Endothelial cell of umbilical vein (primary cell): Measurements from ENCODE around the gene TRIM59. TPM values are rescaled to one million over a fixed set of nuclear protein-coding genes. Genes with fewer than 3 reads are reported as not detected.

ENCODE experiments used
- BruUV-seq: library from RNA; stranded (reverse); fragments of 400-500 nt; replicated peaks from 2 replicates; lab custom pipeline; 2021; lab: Mats Ljungman, UMichigan
- CTCF ChIA-PET: fragments of 300-600, 350-600 bp; sonication (Branson Sonifier 250); formaldehyde crosslinking; loops from one replicate; lab custom pipeline; 2021; ENCODE audit warnings: antibody characterized with exemption, inconsistent platforms; lab: Charles Lee
- POLR2A ChIA-PET: fragments of 300-600, 350-600 bp; sonication (Branson Sonifier 250); formaldehyde crosslinking; loops from one replicate; lab custom pipeline; 2021; ENCODE audit warnings: antibody characterized with exemption, inconsistent platforms; lab: Charles Lee
- DNase-seq: peaks from one replicate; pipeline ENCODE4 v3.0.0-alpha.2; 2011; ENCODE audit warnings: low read depth, low spot score
- FAIRE-seq: peaks from 2 replicates; lab custom pipeline; 2011; peaks lifted over from hg19 to GRCh38; lab: Jason Lieb, UNC
- H2AFZ ChIP-seq: 2 replicates; pipeline ENCODE4 v1.6.0; 2012; ENCODE audit warnings: low read depth, low read length, control low read depth, inconsistent platforms
- H3K27ac ChIP-seq: 2 replicates; pipeline ENCODE4 v1.5.1; 2011; ENCODE audit warnings: low read depth, mild to moderate bottlenecking, control low read depth, low read length, moderate library complexity; ENCODE audit not compliant: insufficient read depth
- H3K27me3 ChIP-seq, 2 experiments: 2 replicates each; pipeline versions ENCODE4 v1.6.0 to v1.6.1; 2011; ENCODE audit warnings: low read length in 2 of 2, mixed read lengths in 1 of 2; ENCODE audit not compliant: control insufficient read depth in 2 of 2, insufficient read depth in 2 of 2
- H3K36me3 ChIP-seq, 2 experiments: 2 replicates in 1 of 2; 3 replicates in 1 of 2; pipeline ENCODE4 v1.5.1; 2011; ENCODE audit warnings: low read length in 2 of 2, mild to moderate bottlenecking in 1 of 2, moderate library complexity in 1 of 2; ENCODE audit not compliant: control insufficient read depth in 2 of 2, insufficient read depth in 2 of 2; ENCODE audit errors: extremely low read depth in 1 of 2
- H3K4me1 ChIP-seq: 3 replicates; pipeline ENCODE4 v1.5.1; 2011; ENCODE audit warnings: mild to moderate bottlenecking, low read length; ENCODE audit not compliant: control insufficient read depth, insufficient read depth; ENCODE audit errors: extremely low read depth
- H3K4me2 ChIP-seq: 2 replicates; pipeline ENCODE4 v1.6.1; 2011; ENCODE audit warnings: low read length, control low read depth, mixed read lengths; ENCODE audit not compliant: insufficient read depth
- H3K4me3 ChIP-seq, 3 experiments: fragments of 200-600 bp in 1 of 3; sonication (generic), shearing (Covaris generic) in 1 of 3; replicated peaks in 1 of 3; 2 replicates each; pipeline ENCODE4 v1.5.1; 2011 to 2016; ENCODE audit warnings: control low read depth in 3 of 3, low read length in 3 of 3, mild to moderate bottlenecking in 2 of 3, inconsistent platforms in 1 of 3, low read depth in 1 of 3, moderate library complexity in 1 of 3; ENCODE audit not compliant: insufficient read depth in 1 of 3
- H3K79me2 ChIP-seq: 2 replicates; pipeline ENCODE4 v1.6.0; 2012; ENCODE audit warnings: low read length, inconsistent platforms; ENCODE audit not compliant: control insufficient read depth, insufficient read depth
- H3K9ac ChIP-seq: replicated peaks from 2 replicates; pipeline ENCODE3; 2011; ENCODE audit warnings: low read length, control low read depth; ENCODE audit not compliant: insufficient read depth; ENCODE audit errors: extremely low read depth
- H3K9me1 ChIP-seq: replicated peaks from 3 replicates; pipeline ENCODE4 v1.6.0; 2011; ENCODE audit warnings: mild to moderate bottlenecking, low read length; ENCODE audit not compliant: control insufficient read depth, insufficient read depth; ENCODE audit errors: extremely low read depth
- H3K9me3 ChIP-seq: replicated peaks from 2 replicates; pipeline ENCODE4 v1.5.1; 2012; ENCODE audit warnings: low read length, inconsistent platforms; ENCODE audit not compliant: control insufficient read depth, insufficient read depth
- H4K20me1 ChIP-seq: replicated peaks from 2 replicates; pipeline ENCODE3; 2011; ENCODE audit warnings: mild to moderate bottlenecking, low read length; ENCODE audit not compliant: control insufficient read depth, insufficient read depth; ENCODE audit errors: extremely low read depth
- EZH2 ChIP-seq: IDR thresholded peaks from 2 replicates; pipeline ENCODE4 v1.6.1; 2012; ENCODE audit warnings: borderline replicate concordance, low read depth, mild to moderate bottlenecking, moderate library complexity, low read length, inconsistent platforms; ENCODE audit not compliant: severe bottlenecking
- FOS ChIP-seq: IDR thresholded peaks from 2 replicates; pipeline ENCODE4 v1.6.1; 2011; ENCODE audit warnings: mild to moderate bottlenecking, low read length, moderate library complexity, borderline replicate concordance; ENCODE audit not compliant: insufficient read depth
- GATA2 ChIP-seq: IDR thresholded peaks from 2 replicates; pipeline ENCODE4 v1.7.0; 2011; ENCODE audit warnings: low read depth, mild to moderate bottlenecking, moderate library complexity, mixed read lengths, low read length; ENCODE audit not compliant: insufficient read length, insufficient read depth
- JUN ChIP-seq: IDR thresholded peaks from 2 replicates; pipeline ENCODE4 v1.6.1; 2011; ENCODE audit warnings: borderline replicate concordance, low read depth; ENCODE audit not compliant: insufficient read length, insufficient read depth
- MYC ChIP-seq: IDR thresholded peaks from one replicate; pipeline ENCODE4 v1.6.1; 2011; ENCODE audit warnings: mild to moderate bottlenecking, low read depth, low read length
- POLR2A ChIP-seq: IDR thresholded peaks from 2 replicates; pipeline ENCODE4 v1.6.1; 2012; ENCODE audit warnings: low read depth, mild to moderate bottlenecking, control low read depth, low read length
- POLR2AphosphoS5 ChIP-seq: IDR thresholded peaks from 2 replicates; pipeline ENCODE4 v1.6.1; 2012; ENCODE audit warnings: low read depth, mild to moderate bottlenecking, control low read depth, low read length, moderate library complexity; ENCODE audit not compliant: insufficient read depth
- dilution Hi-C: fragments of 300-500 bp; cut with MboI; formaldehyde crosslinking; loops from one replicate; pipeline ENCODE4 v1.15.0; 2019; ENCODE audit warnings: low sequenced_read_pairs; ENCODE audit not compliant: extremely low pct_ligation_motif_present
- intact Hi-C: fragments of 100-400 bp; cut with micrococcal nuclease; formaldehyde crosslinking; loops from one replicate; pipeline ENCODE4 v1.10.0; 2022
- polyA plus RNA-seq, 4 experiments: library from polyadenylated mRNA; depleted of rRNA in 3 of 4; stranded (reverse) in 3 of 4; unstranded in 1 of 4; fragments of >200 nt; gene quantifications; 2 replicates each; pipeline versions ENCODE4 v1.2.1 to v1.2.3, GENCODE V29; 2011 to 2012; ENCODE audit warnings: missing spikeins in 1 of 4
- total RNA-seq: library from RNA; stranded (reverse); gene quantifications from 2 replicates; pipeline ENCODE4 v1.2.3, GENCODE V29; 2021
- TF ChIP-seq, protein P1 (sequence below), 2 donors: IDR thresholded peaks; 1 replicate in 1 of 2; 2 replicates in 1 of 2; pipeline ENCODE4 v1.5.1; 2011; ENCODE audit warnings: low read length in 2 of 2, mild to moderate bottlenecking in 2 of 2, moderate library complexity in 2 of 2, control low read depth in 1 of 2, inconsistent platforms in 1 of 2, low read depth in 1 of 2; ENCODE audit not compliant: insufficient read depth in 1 of 2; ENCODE audit errors: extremely low read depth in 1 of 2
- TF ChIP-seq, protein P2 (sequence below): IDR thresholded peaks from 2 replicates; pipeline ENCODE4 v1.6.1; 2011; ENCODE audit not compliant: insufficient read depth, insufficient read length

Gene TRIM59
- total and polyA plus RNA-seq, 2 donors (not counting 3 experiments of a cell fraction or from before 2014, with no cell fraction given), result 6.8 to 33.0 TPM

DNA sequence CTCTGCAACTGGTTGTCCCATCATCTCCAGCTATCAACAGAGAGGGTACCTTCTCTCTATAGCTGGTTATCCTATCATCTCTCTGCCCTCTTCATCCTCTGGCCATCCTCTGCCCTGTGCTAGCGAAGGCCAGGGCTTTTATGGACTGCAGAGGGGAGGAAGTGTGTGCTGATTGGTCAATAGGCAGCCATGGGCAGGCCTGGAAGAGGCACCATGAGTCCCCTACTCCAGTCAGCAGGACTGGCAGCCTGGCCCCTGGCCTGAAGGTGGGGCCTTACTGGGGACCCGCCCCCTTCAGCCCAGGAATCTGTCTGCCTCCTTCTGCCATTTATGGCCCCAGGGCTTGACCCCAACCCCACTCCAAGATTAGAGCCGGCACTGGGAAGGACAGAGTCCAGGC lies 10.4 kb upstream of the TRIM59 start:
- intact Hi-C loops (no loop called here), dilution Hi-C loops (no loop called here)
- Histone ChIP-seq H3K4me2 (no peak overlapping the region), H3K9me1 (no peaks in the 10 kb centered on the region), H3K27me3 (peaks cover 18 to 23% of the 10 kb centered on the region in 2 experiments), H3K27ac (no peak overlapping the region), H4K20me1 (no peaks in the 10 kb centered on the region), H3K79me2 (no peaks in the 10 kb centered on the region), H3K36me3 (no peaks in the 10 kb centered on the region), H2AFZ (no peak overlapping the region), H3K9ac (no peak overlapping the region), H3K9me3 (no peaks in the 10 kb centered on the region), H3K4me3 (no peak overlapping the region), H3K4me1 (no peaks in the 10 kb centered on the region)
- no TSS peak for BruUV-seq
- DNase-seq (no peak), FAIRE-seq (no peak)
- POLR2A ChIA-PET, result no interaction called here
- TF ChIP-seq EZH2 (no peak), MYC (no peak), POLR2A (no peak), FOS (no peak), POLR2AphosphoS5 (no peak), JUN (no peak), GATA2 (no peak)
- TF ChIP-seq, protein P1, sequence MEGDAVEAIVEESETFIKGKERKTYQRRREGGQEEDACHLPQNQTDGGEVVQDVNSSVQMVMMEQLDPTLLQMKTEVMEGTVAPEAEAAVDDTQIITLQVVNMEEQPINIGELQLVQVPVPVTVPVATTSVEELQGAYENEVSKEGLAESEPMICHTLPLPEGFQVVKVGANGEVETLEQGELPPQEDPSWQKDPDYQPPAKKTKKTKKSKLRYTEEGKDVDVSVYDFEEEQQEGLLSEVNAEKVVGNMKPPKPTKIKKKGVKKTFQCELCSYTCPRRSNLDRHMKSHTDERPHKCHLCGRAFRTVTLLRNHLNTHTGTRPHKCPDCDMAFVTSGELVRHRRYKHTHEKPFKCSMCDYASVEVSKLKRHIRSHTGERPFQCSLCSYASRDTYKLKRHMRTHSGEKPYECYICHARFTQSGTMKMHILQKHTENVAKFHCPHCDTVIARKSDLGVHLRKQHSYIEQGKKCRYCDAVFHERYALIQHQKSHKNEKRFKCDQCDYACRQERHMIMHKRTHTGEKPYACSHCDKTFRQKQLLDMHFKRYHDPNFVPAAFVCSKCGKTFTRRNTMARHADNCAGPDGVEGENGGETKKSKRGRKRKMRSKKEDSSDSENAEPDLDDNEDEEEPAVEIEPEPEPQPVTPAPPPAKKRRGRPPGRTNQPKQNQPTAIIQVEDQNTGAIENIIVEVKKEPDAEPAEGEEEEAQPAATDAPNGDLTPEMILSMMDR (IDR thresholded peaks at IDR 0.05; ENCODE audit: extremely low read depth in 1 of 2, insufficient read depth in 1 of 2, low read depth in 1 of 2, low read length in 2 of 2), result no peak
- TF ChIP-seq, protein P2, sequence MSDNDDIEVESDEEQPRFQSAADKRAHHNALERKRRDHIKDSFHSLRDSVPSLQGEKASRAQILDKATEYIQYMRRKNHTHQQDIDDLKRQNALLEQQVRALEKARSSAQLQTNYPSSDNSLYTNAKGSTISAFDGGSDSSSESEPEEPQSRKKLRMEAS, result no peak
- CTCF ChIA-PET, result no interaction called here
